ENCODE results near the gene EDN1.
A peak's percentile ranks its signal among the peaks of the same experiment; 100 is the strongest.
"Not testable (repeated sequence)": the region's sequence is repeated elsewhere in the genome, so short reads cannot be mapped to it uniquely, and the experiment has no call there.

EDN1 gene

GRCh38 chr6:12294851-12295536 is 4.8 kb downstream of the EDN1 start:
- no peak for DNase-seq (ENCODE audit: low read depth)

- no peak for DNase-seq (ENCODE audit: low read depth)
Observed at GRCh38 chr6:12295558-12296254, 5.5 kb downstream of the EDN1 start.

- DNase-seq (ENCODE audit: low read depth) = no peak
Observed at GRCh38 chr6:12296255-12296573, 6.1 kb downstream of the EDN1 start.

- no peak for DNase-seq (ENCODE audit: low read depth)
Observed at GRCh38 chr6:12296604-12297003, 6.4 kb downstream of the EDN1 start.

GRCh38 chr6:12297363-12298016 is 7.3 kb downstream of the EDN1 start:
- no peak for DNase-seq (ENCODE audit: low read depth)

- no peak for DNase-seq (ENCODE audit: low read depth)
Observed at GRCh38 chr6:12298017-12298978, 8.1 kb downstream of the EDN1 start.

- no peak for DNase-seq (ENCODE audit: low read depth)
Observed at GRCh38 chr6:12298995-12299394, 8.8 kb downstream of the EDN1 start.

GRCh38 chr6:12301018-12301417 is 10.9 kb downstream of the EDN1 start:
- DNase-seq (ENCODE audit: low read depth) = no peak

GRCh38 chr6:12304487-12304886 is 14.3 kb downstream of the EDN1 start:
- no peak for DNase-seq (ENCODE audit: low read depth)

GRCh38 chr6:12309070-12309469 is 18.9 kb downstream of the EDN1 start:
- no peak for DNase-seq (ENCODE audit: low read depth)

- no peak for DNase-seq (ENCODE audit: low read depth)
Observed at GRCh38 chr6:12311106-12311505, 20.9 kb downstream of the EDN1 start.

GRCh38 chr6:12312736-12313135 is 22.6 kb downstream of the EDN1 start:
- DNase-seq (ENCODE audit: low read depth) = no peak

- DNase-seq (ENCODE audit: low read depth) = no peak
Observed at GRCh38 chr6:12313306-12313991, 23.3 kb downstream of the EDN1 start.

GRCh38 chr6:12313992-12314589 is 23.9 kb downstream of the EDN1 start:
- no peak for DNase-seq (ENCODE audit: low read depth)

GRCh38 chr6:12314751-12315150 is 24.6 kb downstream of the EDN1 start:
- DNase-seq (ENCODE audit: low read depth) = no peak

- no peak for DNase-seq (ENCODE audit: low read depth)
Observed at GRCh38 chr6:12315292-12316081, 25.3 kb downstream of the EDN1 start.

GRCh38 chr6:12318749-12319148 is 28.6 kb downstream of the EDN1 start:
- DNase-seq (ENCODE audit: low read depth) = no peak

GRCh38 chr6:12320074-12320473 is 29.9 kb downstream of the EDN1 start:
- not testable (repeated sequence) for DNase-seq (ENCODE audit: low read depth)

- DNase-seq (ENCODE audit: low read depth) = peak; percentile 76
Observed at GRCh38 chr6:12324099-12324498, 33.9 kb downstream of the EDN1 start.

- DNase-seq (ENCODE audit: low read depth) = no peak
Observed at GRCh38 chr6:12324748-12325147, 34.6 kb downstream of the EDN1 start.

Data from non-pigmented ciliary epithelial cell (primary cell).